Pancreas (tissue), 10 donors: ENCODE results near the gene COL15A1. TPM values are rescaled to one million over a fixed set of nuclear protein-coding genes. Genes with fewer than 3 reads are reported as not detected.

Experiments
- ATAC-seq, 4 donors: fragments of 200-7000 bp; cut with Tn5 transposase; one replicate each; pipeline versions ENCODE4 v1.8.0 to v1.9.1; 2020; ENCODE audit warnings: mild to moderate bottlenecking in 4 of 4, moderate library complexity in 4 of 4
- DNase-seq, 6 donors: peaks; one replicate each; pipeline ENCODE4 v3.0.0-alpha.2; 2020
- FAIRE-seq: peaks from 2 replicates; lab custom pipeline; 2012; peaks lifted over from hg19 to GRCh38; lab: Jason Lieb, UNC
- H3K27ac ChIP-seq, 4 donors: fragments of 200-600 bp; sonication (generic); 1 replicate in 3 of 4; 2 replicates in 1 of 4; pipeline versions ENCODE4 v1.5.0 to v1.8.0; 2020
- H3K27me3 ChIP-seq, 4 donors: fragments of 200-600 bp; one replicate each; pipeline ENCODE4 v1.8.0; 2021
- H3K36me3 ChIP-seq, 3 donors: fragments of 200-600 bp; sonication (generic) in 1 of 3; one replicate each; pipeline versions ENCODE4 v1.5.0 to v1.8.0; 2020 to 2021
- H3K4me1 ChIP-seq, 3 donors: fragments of 200-600 bp; one replicate each; pipeline ENCODE4 v1.8.0; 2021
- H3K4me3 ChIP-seq, 4 donors: fragments of 200-600 bp; sonication (generic) in 2 of 4; one replicate each; pipeline versions ENCODE4 v1.5.0 to v1.8.0; 2020 to 2021
- H3K9me3 ChIP-seq, 4 donors: fragments of 200-600 bp; one replicate each; pipeline ENCODE4 v1.8.0; 2021
- CTCF ChIP-seq, 4 donors: fragments of 200-600 bp; sonication (generic) in 3 of 4; IDR thresholded peaks; one replicate each; pipeline versions ENCODE4 v1.5.0 to v1.8.0; 2021; ENCODE audit warnings: antibody characterized with exemption in 4 of 4
- WGBS, 2 donors: extraction: QIAGEN DNeasy Blood & Tissue Kit; methylation state at CpG; one replicate each; pipeline ENCODE4 v1.1.7; 2013; 5-methylcytosine and 5-hydroxymethylcytosine counted together
- intact Hi-C, 3 donors: fragments of 100-400 bp; cut with DNase I; formaldehyde crosslinking; loops; one replicate each; pipeline versions ENCODE4 v1.11.1 to v1.14.2; 2022
- polyA plus RNA-seq, 2 donors: library from polyadenylated mRNA; stranded (reverse); fragments of 200-250 nt; gene quantifications; one replicate each; pipeline ENCODE4 v1.2.3, GENCODE V29; 2013
- total RNA-seq, 6 donors: library from RNA; stranded (reverse); fragmentation: NEBNext Ultra II Directional in 4 of 6; extraction: Animal tissue kit (Norgen Biotek cat#: 25700) in 4 of 6; gene quantifications; one replicate each; pipeline versions ENCODE4 v1.2.1 to v1.2.4, GENCODE V29; 2021 to 2023
- donor health status: healthy with polysubstance abuse.
- donor health status: DM: no; HTN: no; CAD: no; lungs with moderate emphysema.
- donor health status: DM: no; HTN: no; CAD: no.
- donor health status: control.
- donor health status: control.
- donor health status: Bipolar disorder and iron deficiency.
- donor health status: DM: yes; HTN: yes; CAD: no.
- donor health status: DM: no; HTN: no; CAD: no.
- donor health status: DM: no; HTN: no; CAD: no.
- donor health status: DM: yes; HTN: yes; CAD: no.

The COL15A1 gene
- total and polyA plus RNA-seq, 8 donors, result 6.7 to 43.4 (median 10.4) TPM

DNA sequence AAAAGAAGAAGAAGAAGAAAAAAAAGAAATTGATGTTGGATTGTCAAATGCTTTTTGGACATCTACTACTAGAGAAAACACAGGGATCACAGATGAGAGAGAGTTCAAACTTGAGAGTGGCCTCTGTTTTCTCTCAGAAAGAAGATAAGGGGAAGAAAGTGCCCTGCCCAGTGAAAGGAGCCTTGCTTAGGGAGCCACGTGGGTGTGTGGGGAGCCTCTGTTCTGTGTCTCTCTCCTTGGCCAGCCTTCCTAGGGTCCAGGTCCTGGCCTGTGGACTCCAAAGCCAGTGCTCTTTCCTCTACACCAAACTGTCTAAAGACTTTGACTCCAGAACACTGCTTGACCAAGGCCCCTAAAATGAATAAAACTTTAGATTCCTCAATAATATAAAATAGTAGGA, 22.0 kb upstream of the COL15A1 start:
- Histone ChIP-seq H3K4me3 (no peak overlapping the region), H3K36me3 (no peaks in the 10 kb centered on the region), H3K27ac (no peak overlapping the region), H3K4me1 (peaks cover 24 to 31% (median 30%) of the 10 kb centered on the region in 3 donors), H3K27me3 (no peaks in the 10 kb centered on the region), H3K9me3 (no peaks in the 10 kb centered on the region)
- intact Hi-C loops, result no loop called here
- FAIRE-seq (no peak), DNase-seq (no peak), ATAC-seq (no peak)
- 37 to 44% methylated on average over 1 of the region's 1 CpG for WGBS, 2 donors
- no peak for TF ChIP-seq CTCF (IDR thresholded peaks at IDR 0.05)

GRCh38 chr9:98922721-98923435, 20.8 kb upstream of the COL15A1 start:
- Histone ChIP-seq H3K4me3 (no peak overlapping the region), H3K27ac (peak overlapping the region in 1 of 4 donors; percentile 8), H3K9me3 (no peaks in the 10 kb centered on the region), H3K36me3 (no peaks in the 10 kb centered on the region), H3K27me3 (no peaks in the 10 kb centered on the region), H3K4me1 (peaks cover 13 to 20% (median 19%) of the 10 kb centered on the region in 3 donors)
- no peak for FAIRE-seq
- peak in 1 of 4 donors; percentile 14 for ATAC-seq
- no peak for TF ChIP-seq CTCF (IDR thresholded peaks at IDR 0.05)
- WGBS, 2 donors, result 74 to 75% methylated on average over 4 of the region's 4 CpGs
- intact Hi-C loops, result no loop called here
- DNase-seq, result no peak

DNA sequence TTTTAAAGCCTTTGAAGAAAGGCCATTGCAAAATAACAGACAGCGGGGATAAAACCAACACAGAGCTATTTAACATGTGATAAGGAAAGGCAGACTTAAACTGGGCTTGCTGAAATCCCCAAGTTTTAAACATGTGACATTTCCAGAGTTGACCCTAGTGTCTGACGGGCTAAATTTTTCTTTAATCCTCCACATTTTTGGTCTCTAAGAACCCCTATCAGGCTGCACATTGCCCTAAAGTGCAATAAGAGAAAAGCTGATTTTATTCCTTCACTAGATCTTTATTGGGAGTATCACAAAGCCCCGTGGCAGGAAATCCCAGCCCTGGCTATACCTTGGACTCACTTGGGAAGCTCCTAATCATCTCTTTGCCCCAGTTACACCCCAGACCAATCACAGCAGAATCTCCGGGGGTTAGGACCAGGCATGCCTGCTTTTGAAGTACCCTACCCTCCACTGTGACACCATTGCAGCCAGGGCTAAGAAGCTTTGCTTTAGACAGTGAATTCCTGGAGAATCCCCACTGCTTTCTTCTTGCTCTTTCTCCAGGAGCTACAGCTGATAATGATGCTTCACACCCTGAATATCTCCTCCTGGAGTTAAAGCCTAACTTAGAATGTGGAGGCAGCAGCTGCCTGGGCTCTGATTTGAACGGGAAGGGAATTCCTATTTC, 20.1 kb upstream of the COL15A1 start:
- FAIRE-seq (no peak), ATAC-seq (peak in 1 of 4 donors; percentile 36), DNase-seq (no peak)
- WGBS, 2 donors, result 47 to 56% methylated on average over 5 of the region's 5 CpGs
- H3K9me3 ChIP-seq, result no peaks in the 10 kb centered on the region
- H3K36me3 ChIP-seq, result no peaks in the 10 kb centered on the region
- H3K4me3 ChIP-seq, result no peak overlapping the region
- no peaks in the 10 kb centered on the region for H3K27me3 ChIP-seq
- intact Hi-C loops, result no loop called here
- no peak for TF ChIP-seq CTCF (IDR thresholded peaks at IDR 0.05)
- no peak overlapping the region for H3K27ac ChIP-seq
- peaks cover 7 to 15% (median 14%) of the 10 kb centered on the region in 3 donors for H3K4me1 ChIP-seq

GRCh38 chr9:98924946-98925820, 18.5 kb upstream of the COL15A1 start:
- no peaks in the 10 kb centered on the region for H3K27me3 ChIP-seq
- ATAC-seq (no peak), DNase-seq (no peak), FAIRE-seq (no peak)
- H3K4me3 ChIP-seq, result no peak overlapping the region
- H3K27ac ChIP-seq, result no peak overlapping the region
- H3K4me1 ChIP-seq, result peaks cover 11 to 21% (median 13%) of the 10 kb centered on the region in 3 donors
- no peaks in the 10 kb centered on the region for H3K9me3 ChIP-seq
- intact Hi-C loops, result no loop called here
- TF ChIP-seq CTCF (IDR thresholded peaks at IDR 0.05), result no peak
- WGBS, 2 donors, result 86 to 91% methylated on average over 15 of the region's 15 CpGs
- H3K36me3 ChIP-seq, result no peaks in the 10 kb centered on the region
